Measurements from ENCODE around the gene GPR62.

GRCh38 chr3:51954105-51954504, 1.1 kb upstream of the GPR62 start:
- TF ChIP-seq EZH2 (IDR thresholded peaks at IDR 0.05; ENCODE audit: insufficient read depth, poor library complexity, severe bottlenecking) (no peak), EZH2phosphoT487 (IDR thresholded peaks at IDR 0.05; ENCODE audit: insufficient read depth, low read depth) (no peak)

Data from GM23248 (cell line).